IPS DF 19.7 (cell line): Measurements from ENCODE around the gene QKI.
A peak's percentile ranks its signal among the peaks of the same experiment; 100 is the strongest.

Source experiments
- DNase-seq: peaks from one replicate; pipeline ENCODE4 v3.0.0-alpha.2; 2013; ENCODE audit warnings: low read depth, low spot score

Gene QKI

DNA sequence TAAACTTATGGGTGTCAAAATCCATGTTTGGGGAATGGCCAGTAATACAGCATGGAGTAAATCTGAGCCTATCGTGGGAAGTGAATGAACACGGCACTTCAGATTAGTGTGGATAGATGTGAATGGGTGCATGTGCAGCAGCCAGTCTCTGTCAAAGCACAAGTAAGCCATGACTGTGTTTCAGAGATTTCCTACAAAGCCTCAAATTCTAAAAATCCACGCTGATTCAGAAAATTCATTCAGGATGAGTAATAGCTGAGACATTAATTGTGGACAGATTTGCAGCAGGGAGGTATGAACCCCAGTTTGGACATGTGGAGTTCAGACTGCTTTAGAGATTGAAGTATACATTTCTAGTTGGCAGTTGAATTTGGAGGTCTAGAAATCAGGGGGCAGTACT lies 115.1 kb downstream of the QKI start:
- no peak for DNase-seq

GRCh38 chr6:163530406-163530805 lies 115.9 kb downstream of the QKI start:
- DNase-seq, result no peak

- DNase-seq, result no peak
Observed at GRCh38 chr6:163531122-163531521, 116.6 kb downstream of the QKI start.

DNA sequence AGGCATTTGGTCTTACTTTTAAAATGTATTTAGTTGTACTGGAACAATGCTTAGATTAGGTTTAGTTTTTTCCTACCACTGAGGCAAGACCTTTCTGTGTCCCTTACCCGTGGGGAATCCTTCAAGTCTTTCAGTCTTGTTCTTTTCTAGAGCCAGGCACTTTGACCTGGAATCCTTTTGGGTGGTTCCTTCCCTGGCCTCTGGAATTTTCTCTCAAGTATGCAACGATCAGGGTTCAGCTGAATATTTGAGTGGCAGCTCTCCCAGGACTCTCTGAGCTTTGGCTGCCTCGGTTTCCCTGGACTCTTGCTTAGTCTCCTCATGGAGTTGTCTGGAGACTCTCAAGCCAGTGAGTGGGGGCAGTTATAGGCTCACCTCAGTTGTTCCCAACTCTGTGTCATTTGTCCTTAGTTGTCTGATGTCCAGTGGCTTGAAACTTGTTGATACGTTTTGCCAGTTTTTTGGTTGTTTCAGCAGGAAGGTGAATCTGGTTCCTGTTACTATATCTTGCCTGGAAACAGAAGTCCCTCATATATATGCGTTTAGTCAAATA lies 118.1 kb downstream of the QKI start:
- no peak for DNase-seq

GRCh38 chr6:163533443-163533842 lies 118.9 kb downstream of the QKI start:
- no peak for DNase-seq

DNA sequence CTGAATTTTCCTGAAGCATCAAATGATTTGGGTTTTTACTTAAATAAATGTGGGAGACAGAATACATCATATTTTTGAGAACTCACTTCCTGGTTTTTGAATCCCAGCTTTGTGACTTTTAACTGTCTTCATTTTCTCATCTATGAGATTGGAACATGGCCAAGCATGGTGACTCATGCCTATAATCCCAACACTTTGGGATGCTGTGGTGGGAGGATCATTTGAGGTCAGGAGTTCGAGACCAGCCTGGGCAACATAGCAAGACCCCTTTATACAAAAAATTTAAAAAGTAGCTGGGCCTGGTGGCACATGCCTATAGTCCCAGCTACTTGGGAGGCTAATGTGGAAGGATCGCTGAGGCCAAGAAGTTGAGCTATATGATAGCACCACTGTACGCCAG lies 122.3 kb downstream of the QKI start:
- no peak for DNase-seq

GRCh38 chr6:163538331-163538730 lies 123.8 kb downstream of the QKI start:
- DNase-seq, result no peak

GRCh38 chr6:163539101-163539762 lies 124.7 kb downstream of the QKI start:
- DNase-seq, result no peak

DNA sequence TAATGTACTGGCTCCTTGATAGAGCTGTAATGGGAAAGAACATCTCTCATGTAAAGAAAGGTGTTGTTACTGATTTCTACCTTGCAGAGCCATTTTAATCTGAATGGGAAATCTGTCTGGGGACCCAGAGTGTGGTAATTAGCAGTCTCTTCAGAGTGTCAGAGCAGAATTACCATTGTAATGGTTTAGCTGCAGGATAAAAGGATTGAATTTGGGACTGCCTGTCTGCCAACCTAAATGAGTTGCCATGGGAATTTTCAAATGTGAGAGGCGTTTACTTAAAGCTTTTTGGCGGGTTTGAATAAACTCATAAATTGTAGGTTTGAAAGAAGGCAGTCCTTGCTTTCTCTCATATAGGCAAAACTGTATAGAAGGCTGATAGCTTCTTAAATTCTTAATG lies 128.8 kb downstream of the QKI start:
- DNase-seq, result peak; percentile 48

GRCh38 chr6:163545370-163545769 lies 130.9 kb downstream of the QKI start:
- DNase-seq, result no peak

- no peak for DNase-seq
Observed at GRCh38 chr6:163547287-163547686, 132.8 kb downstream of the QKI start.

DNA sequence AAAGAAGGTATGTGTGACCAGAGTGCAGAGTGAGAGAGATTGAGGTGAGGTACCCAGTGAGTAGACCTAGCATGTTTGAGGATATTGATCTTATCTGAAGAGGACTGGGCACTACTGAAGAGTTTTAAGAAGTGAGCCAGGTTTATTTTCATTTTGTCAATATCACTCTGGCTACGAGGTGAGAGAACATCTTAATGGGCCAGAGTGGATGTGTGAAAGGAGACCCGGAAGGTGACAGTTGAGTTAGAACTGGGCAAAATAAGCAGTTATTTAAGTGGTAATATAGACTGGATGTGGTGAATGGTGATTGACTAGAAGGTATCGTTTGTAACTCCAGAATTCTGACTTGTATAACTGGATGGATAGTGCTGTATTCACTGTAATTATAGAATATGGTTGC lies 134.1 kb downstream of the QKI start:
- no peak for DNase-seq

DNA sequence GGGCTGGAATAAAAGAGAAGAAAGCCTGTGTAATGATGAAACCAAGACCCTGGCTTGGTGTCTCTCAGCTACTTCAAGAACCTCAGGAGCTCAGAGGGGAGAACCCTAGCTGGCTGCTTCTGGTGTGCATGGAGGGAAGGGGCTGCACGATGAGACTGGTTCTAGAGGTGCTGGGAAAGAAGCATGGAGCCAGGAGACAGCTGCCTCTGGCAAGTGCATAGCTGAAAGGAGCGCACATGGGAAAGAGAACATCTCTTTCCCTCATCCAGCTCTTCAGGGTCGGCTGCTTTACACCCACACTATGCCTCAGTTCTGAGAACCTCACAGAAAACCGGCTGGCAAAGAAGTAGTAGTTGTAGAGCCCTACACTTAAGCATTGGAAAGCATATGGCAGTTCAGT lies 139.5 kb downstream of the QKI start:
- no peak for DNase-seq

- no peak for DNase-seq
Observed at GRCh38 chr6:163554663-163555062, 140.1 kb downstream of the QKI start.

GRCh38 chr6:163559661-163560060 lies 145.1 kb downstream of the QKI start:
- DNase-seq, result no peak

DNA sequence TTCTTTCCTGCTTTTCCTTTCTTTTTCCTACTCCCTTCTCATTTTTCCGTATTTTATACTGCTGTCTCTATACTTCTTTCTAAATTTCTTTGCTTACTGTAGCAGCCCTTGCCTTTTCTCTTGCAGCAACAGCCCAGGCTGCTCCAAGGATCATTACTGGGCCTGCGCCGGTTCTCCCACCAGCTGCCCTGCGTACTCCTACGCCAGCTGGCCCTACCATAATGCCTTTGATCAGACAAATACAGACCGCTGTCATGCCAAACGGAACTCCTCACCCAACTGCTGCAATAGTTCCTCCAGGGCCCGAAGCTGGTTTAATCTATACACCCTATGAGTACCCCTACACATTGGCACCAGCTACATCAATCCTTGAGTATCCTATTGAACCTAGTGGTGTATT lies 148.8 kb downstream of the QKI start:
- no peak for DNase-seq

DNA sequence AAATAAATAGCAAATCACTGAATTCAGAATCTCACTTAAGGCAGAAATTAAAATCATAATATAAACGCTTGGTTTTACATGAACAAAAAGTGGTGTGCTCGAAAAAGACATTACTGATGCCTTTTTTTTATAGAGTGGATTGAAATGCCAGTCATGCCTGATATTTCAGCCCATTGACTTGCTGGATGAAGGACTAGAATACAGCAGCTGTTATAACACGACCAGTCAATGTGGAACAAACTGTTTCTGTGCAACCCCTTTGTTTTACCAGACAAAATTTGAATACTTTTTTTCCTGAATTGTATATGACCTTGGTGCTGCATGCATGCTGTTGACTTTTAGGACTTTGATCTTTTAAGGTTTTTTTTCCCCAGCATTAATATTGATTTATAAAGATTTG lies 150.0 kb downstream of the QKI start:
- no peak for DNase-seq

GRCh38 chr6:163565140-163565539 lies 150.6 kb downstream of the QKI start:
- no peak for DNase-seq

- DNase-seq, result no peak
Observed at GRCh38 chr6:163566056-163566455, 151.5 kb downstream of the QKI start.

GRCh38 chr6:163568275-163568674 lies 153.8 kb downstream of the QKI start:
- no peak for DNase-seq

GRCh38 chr6:163570579-163571231 lies 156.2 kb downstream of the QKI start:
- DNase-seq, result no peak

DNA sequence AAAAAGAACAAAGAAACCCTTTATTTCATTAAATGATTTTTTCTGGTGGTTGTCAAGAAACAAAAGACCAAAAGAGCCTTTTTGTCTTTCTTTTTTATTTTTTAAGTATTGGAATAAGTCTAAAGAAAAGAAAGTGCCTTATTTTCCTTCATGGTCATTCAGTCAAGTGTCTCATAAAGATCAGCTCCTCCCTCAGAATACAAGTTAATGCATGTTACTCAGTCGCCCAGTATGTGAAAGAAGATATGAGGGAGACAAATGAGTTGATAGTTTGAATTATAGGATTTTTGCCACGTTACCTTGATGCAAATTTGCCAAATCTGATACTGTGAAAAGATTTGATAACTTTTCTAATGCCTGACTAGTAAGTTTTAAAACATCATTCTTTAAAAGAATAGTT lies 157.2 kb downstream of the QKI start:
- no peak for DNase-seq

DNA sequence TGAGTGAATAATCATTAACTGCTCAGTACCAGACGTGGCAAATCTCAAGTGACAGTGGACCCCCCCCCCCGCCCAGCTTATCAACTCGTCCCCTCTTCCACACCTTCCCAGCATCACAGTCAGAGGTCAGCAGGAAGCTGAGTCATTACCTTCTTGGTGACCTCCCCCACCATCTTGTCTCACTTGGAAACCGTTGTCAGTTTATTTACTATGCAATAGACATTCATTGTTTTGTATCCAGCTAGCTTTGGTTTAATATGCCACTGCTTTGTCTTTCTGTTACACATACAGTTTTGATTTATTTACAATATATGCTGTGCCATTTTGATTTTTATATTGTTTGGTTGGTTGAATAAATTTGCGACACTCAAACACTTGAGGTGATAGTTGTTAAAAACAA lies 158.1 kb downstream of the QKI start:
- peak; percentile 28 for DNase-seq
